A673 (cell line): ENCODE measurements around the gene SYT11.

Experiments used
- CTCF ChIP-seq: fragments of 300-800, 200-600 bp; sonication (generic); conservative IDR thresholded peaks from 2 replicates; pipeline ENCODE4 v1.5.1; 2017; ENCODE audit warnings: low read depth, mild to moderate bottlenecking, antibody characterized with exemption, low read length, moderate library complexity, mixed read lengths
- EZH2 ChIP-seq: fragments of 200-600 bp; sonication (generic); IDR thresholded peaks from 2 replicates; pipeline ENCODE4 v1.6.1; 2017; ENCODE audit warnings: borderline replicate concordance, low read depth, mild to moderate bottlenecking, mixed read lengths, antibody characterized with exemption, low read length; ENCODE audit not compliant: poor library complexity, severe bottlenecking

GRCh38 chr1:155856975-155857930 lies 2.1 kb upstream of the SYT11 start, which contains the start of gene GON4L:
- TF ChIP-seq EZH2 (no peak), CTCF (no peak)
